IMR-90 (cell line): ENCODE data around the gene IL20RA.

ENCODE experiments used
- ELK1 ChIP-seq: fragments of 150-350 bp; IDR thresholded peaks from 2 replicates; pipeline ENCODE4 v1.6.1; 2016; ENCODE audit warnings: low read depth, mild to moderate bottlenecking, low read length, moderate library complexity, borderline replicate concordance
- FOS ChIP-seq: fragments of 150-350 bp; IDR thresholded peaks from 2 replicates; pipeline ENCODE4 v1.6.1; 2016; ENCODE audit warnings: low read depth, low read length
- MAFK ChIP-seq: IDR thresholded peaks from 2 replicates; pipeline ENCODE4 v1.6.1; 2012; ENCODE audit warnings: low read depth, low read length, improper control_type of control experiment
- MXI1 ChIP-seq: IDR thresholded peaks from 2 replicates; pipeline ENCODE4 v1.6.1; 2012; ENCODE audit warnings: low read depth, mild to moderate bottlenecking, low read length, moderate library complexity, borderline replicate concordance
- NFE2L2 ChIP-seq: fragments of 150-350 bp; IDR thresholded peaks from 2 replicates; pipeline ENCODE4 v1.6.1; 2016; ENCODE audit warnings: low read depth, mild to moderate bottlenecking, low read length
- POLR2A ChIP-seq: IDR thresholded peaks from 2 replicates; pipeline ENCODE4 v1.6.1; 2012; ENCODE audit warnings: mild to moderate bottlenecking, low read depth, low read length
- RAD21 ChIP-seq: IDR thresholded peaks from 2 replicates; pipeline ENCODE4 v1.6.1; 2012; ENCODE audit warnings: low read length, improper control_type of control experiment
- RFX5 ChIP-seq: IDR thresholded peaks from 2 replicates; pipeline ENCODE4 v1.8.0; 2012; ENCODE audit warnings: low read depth, mild to moderate bottlenecking, low read length, moderate library complexity
- SMC3 ChIP-seq: fragments of 150-350 bp; IDR thresholded peaks from 2 replicates; pipeline ENCODE4 v1.6.1; 2016; ENCODE audit warnings: low read depth, mild to moderate bottlenecking, antibody characterized with exemption, low read length, moderate library complexity
- TF ChIP-seq, protein P1 (sequence below): conservative IDR thresholded peaks from 2 replicates; pipeline ENCODE4 v1.5.1; 2012; ENCODE audit warnings: mild to moderate bottlenecking, low read depth, low read length, improper control_type of control experiment
- TF ChIP-seq, protein P2 (sequence below): fragments of 150-350 bp; IDR thresholded peaks from 2 replicates; pipeline ENCODE4 v1.6.1; 2017; ENCODE audit warnings: mild to moderate bottlenecking, antibody characterized with exemption, low read length, low read depth

DNA sequence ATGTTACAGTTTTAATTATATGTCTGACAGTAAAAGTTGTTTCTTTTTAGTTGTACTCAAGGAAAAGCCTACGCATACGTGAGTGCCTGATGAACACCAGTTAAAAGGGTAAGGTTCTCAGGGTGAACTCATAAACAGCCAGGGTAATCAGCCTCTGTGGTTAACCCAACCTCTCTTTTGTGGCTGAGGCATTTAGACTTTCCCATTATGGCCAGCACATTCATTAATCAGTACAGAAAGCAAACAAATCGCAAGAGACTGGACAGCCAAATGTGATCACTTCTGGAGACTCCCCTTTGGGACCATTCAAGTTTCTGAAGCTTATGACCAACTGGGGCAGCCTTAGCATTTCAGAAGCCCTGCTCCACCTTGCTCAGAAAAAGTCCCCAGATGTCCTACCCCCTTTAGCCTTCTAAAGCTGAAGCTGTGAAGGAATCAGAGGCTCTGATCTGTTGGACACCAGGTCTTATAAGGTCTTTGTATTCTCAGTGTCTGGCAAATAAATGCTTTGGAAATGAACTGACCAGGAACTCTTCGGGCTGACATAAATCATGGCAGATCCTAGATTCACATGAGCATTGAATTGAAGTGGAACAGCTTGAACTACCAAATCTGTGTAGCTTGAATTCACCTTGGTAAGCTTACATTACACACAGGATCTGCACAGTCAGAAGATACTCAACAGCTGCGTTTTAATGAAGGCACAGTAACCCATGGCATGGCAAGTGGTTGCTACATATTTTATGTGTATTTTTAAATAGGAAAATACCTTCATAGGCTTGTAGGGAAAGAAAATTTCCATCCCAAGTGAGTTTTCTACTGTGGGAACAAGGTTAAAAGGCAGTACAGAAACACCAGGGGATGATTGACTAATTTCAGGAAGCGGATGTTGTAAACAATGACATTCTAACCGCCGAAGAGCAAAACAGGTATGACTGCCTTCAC is 18.7 kb downstream of the IL20RA start:
- TF ChIP-seq, protein P1, sequence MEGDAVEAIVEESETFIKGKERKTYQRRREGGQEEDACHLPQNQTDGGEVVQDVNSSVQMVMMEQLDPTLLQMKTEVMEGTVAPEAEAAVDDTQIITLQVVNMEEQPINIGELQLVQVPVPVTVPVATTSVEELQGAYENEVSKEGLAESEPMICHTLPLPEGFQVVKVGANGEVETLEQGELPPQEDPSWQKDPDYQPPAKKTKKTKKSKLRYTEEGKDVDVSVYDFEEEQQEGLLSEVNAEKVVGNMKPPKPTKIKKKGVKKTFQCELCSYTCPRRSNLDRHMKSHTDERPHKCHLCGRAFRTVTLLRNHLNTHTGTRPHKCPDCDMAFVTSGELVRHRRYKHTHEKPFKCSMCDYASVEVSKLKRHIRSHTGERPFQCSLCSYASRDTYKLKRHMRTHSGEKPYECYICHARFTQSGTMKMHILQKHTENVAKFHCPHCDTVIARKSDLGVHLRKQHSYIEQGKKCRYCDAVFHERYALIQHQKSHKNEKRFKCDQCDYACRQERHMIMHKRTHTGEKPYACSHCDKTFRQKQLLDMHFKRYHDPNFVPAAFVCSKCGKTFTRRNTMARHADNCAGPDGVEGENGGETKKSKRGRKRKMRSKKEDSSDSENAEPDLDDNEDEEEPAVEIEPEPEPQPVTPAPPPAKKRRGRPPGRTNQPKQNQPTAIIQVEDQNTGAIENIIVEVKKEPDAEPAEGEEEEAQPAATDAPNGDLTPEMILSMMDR: no peak
- TF ChIP-seq POLR2A (no peak), NFE2L2 (no peak), MAFK (no peak), MXI1 (no peak), RFX5 (no peak), FOS (no peak), SMC3 (no peak), RAD21 (no peak), ELK1 (no peak)
- TF ChIP-seq, protein P2, sequence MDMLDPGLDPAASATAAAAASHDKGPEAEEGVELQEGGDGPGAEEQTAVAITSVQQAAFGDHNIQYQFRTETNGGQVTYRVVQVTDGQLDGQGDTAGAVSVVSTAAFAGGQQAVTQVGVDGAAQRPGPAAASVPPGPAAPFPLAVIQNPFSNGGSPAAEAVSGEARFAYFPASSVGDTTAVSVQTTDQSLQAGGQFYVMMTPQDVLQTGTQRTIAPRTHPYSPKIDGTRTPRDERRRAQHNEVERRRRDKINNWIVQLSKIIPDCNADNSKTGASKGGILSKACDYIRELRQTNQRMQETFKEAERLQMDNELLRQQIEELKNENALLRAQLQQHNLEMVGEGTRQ: no peak
